Left lung (tissue), 10 donors: Measurements from ENCODE around the gene ATXN1. TPM values are rescaled to one million over a fixed set of nuclear protein-coding genes. Genes with fewer than 3 reads are reported as not detected.

Source experiments
- ATAC-seq: fragments of 200-7000 bp; cut with Tn5 transposase; one replicate; pipeline ENCODE4 v1.9.1; 2020; ENCODE audit warnings: moderate library complexity
- DNase-seq, 4 donors: peaks; one replicate each; pipeline ENCODE4 v3.0.0-alpha.2; 2013 to 2020
- H3K27ac ChIP-seq, 2 donors: fragments of 200-600 bp; sonication (generic) in 1 of 2; one replicate each; pipeline versions ENCODE4 v1.5.0 to v1.8.0; 2020 to 2021
- H3K27me3 ChIP-seq, 2 donors: fragments of 200-600 bp; sonication (generic) in 1 of 2; one replicate each; pipeline versions ENCODE4 v1.5.0 to v1.8.0; 2020 to 2021
- H3K36me3 ChIP-seq, 2 donors: fragments of 200-600 bp; sonication (generic) in 1 of 2; one replicate each; pipeline versions ENCODE4 v1.5.0 to v1.8.0; 2020 to 2021
- H3K4me1 ChIP-seq, 2 donors: fragments of 200-600 bp; one replicate each; pipeline ENCODE4 v1.8.0; 2021
- H3K4me3 ChIP-seq, 2 donors: fragments of 200-600 bp; sonication (generic) in 1 of 2; one replicate each; pipeline versions ENCODE4 v1.5.0 to v1.8.0; 2020 to 2021; ENCODE audit warnings: mild to moderate bottlenecking in 1 of 2
- H3K9me3 ChIP-seq, 2 donors: fragments of 200-600 bp; sonication (generic) in 1 of 2; one replicate each; pipeline versions ENCODE4 v1.5.0 to v1.8.0; 2020 to 2021
- intact Hi-C, 2 donors: fragments of 100-400 bp; cut with DNase I; formaldehyde crosslinking; loops; one replicate each; pipeline versions ENCODE4 v1.11.2 to v1.14.2; 2022
- polyA plus RNA-seq, 6 donors: library from polyadenylated mRNA; unstranded; fragments of 120-200 nt; gene quantifications; one replicate each; pipeline ENCODE4 v1.2.1, GENCODE V29; 2013; ENCODE audit not compliant: insufficient read length in 6 of 6
- total RNA-seq, 2 donors: library from RNA; stranded (reverse); fragmentation: NEBNext Ultra II Directional; extraction: Animal tissue kit (Norgen Biotek cat#: 25700); gene quantifications; one replicate each; pipeline ENCODE4 v1.2.1, GENCODE V29; 2021
- TF ChIP-seq, protein P1 (sequence below), 2 donors: fragments of 200-600 bp; sonication (generic) in 1 of 2; IDR thresholded peaks; one replicate each; pipeline versions ENCODE4 v1.5.0 to v1.8.0; 2021; ENCODE audit warnings: antibody characterized with exemption in 2 of 2
- donor health status: DM: no; HTN: yes; CAD: no.
- donor health status: DM: no; HTN: no; CAD: no.

ATXN1 gene
- total and polyA plus RNA-seq, 8 donors: 23.3 to 67.4 (median 27.3) TPM

DNA sequence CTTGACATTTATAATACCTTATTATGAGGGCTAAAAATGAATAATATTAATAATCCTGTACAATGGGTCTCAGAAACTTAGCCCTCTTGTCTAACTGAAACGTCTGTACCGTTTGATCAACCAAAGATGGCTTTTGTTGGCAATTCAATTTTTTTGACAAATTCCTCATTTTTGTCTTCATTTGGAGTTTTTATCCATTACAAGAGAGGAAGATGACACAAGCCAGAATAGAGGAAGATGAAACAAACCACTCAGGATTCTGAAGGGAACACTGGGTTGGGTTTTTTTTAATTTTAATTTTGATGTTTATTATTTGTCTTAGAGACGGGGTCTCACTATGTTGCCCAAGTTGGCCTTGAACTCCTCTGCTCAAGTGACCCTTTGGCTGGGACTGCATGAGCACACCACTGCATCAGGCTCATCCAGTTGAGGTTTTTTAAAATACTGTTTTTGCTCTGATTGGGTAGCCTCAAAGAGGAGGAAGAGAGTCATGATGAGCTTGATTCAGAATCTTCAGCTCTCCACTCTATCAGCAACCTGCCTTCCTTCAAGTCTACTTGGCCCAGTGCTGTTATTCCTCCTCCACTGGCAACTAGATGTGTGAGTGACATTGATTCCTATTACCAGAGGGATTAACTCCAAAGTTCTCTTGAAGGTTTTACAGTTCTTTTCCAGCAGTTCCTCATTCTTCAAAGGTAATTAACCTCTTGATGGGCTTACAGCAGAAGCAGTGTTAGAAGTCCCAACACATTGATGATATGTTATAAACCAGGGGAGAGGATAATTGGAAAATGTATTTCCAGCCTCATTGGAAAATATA lies 71.3 kb downstream of the ATXN1 start:
- TF ChIP-seq, protein P1, sequence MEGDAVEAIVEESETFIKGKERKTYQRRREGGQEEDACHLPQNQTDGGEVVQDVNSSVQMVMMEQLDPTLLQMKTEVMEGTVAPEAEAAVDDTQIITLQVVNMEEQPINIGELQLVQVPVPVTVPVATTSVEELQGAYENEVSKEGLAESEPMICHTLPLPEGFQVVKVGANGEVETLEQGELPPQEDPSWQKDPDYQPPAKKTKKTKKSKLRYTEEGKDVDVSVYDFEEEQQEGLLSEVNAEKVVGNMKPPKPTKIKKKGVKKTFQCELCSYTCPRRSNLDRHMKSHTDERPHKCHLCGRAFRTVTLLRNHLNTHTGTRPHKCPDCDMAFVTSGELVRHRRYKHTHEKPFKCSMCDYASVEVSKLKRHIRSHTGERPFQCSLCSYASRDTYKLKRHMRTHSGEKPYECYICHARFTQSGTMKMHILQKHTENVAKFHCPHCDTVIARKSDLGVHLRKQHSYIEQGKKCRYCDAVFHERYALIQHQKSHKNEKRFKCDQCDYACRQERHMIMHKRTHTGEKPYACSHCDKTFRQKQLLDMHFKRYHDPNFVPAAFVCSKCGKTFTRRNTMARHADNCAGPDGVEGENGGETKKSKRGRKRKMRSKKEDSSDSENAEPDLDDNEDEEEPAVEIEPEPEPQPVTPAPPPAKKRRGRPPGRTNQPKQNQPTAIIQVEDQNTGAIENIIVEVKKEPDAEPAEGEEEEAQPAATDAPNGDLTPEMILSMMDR (IDR thresholded peaks at IDR 0.05): no peak
- peaks cover 10 to 81% of the 10 kb centered on the region in 2 donors for H3K4me1 ChIP-seq
- no peaks in the 10 kb centered on the region for H3K36me3 ChIP-seq
- H3K27me3 ChIP-seq: no peaks in the 10 kb centered on the region
- no peaks in the 10 kb centered on the region for H3K9me3 ChIP-seq
- H3K27ac ChIP-seq: peak overlapping the region in 1 of 2 donors; percentile 62
- ATAC-seq (no peak), DNase-seq (no peak)
- intact Hi-C loops: no loop called here
- H3K4me3 ChIP-seq: no peak overlapping the region

DNA sequence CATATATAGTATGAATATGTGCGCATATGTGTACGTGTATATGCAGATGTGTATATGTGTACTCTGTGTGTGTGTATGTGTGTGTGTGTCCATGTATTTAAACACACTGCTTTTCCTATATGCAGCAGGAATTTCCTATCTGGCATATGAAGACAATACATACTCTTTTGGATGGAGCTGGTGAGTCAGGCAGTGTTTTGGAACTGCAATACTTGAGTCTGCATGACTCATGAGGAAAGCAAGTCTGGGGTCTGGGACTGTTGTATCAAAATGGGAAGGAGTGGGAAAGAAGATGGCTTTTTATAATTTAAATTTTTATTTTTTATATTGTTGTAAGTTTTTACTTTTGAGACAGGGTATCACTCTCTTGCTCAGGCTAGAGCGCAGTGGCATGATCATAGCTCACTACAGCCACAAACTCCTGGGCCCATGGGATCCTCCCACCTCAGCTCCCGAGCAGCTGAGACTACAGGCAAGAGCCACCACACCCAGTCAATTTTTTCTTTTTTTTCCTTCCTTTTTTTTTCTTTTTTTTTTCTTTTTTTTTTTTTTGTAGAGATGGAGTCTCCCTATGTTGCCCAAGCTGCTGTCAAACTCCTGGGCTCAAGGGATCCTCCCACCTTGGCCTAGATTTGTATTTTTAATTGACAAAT lies 72.2 kb downstream of the ATXN1 start:
- Histone ChIP-seq H3K4me3 (no peak overlapping the region), H3K27me3 (no peaks in the 10 kb centered on the region), H3K4me1 (peaks cover 16 to 81% of the 10 kb centered on the region in 2 donors), H3K36me3 (no peaks in the 10 kb centered on the region), H3K27ac (peak overlapping the region in 1 of 2 donors; percentile 70), H3K9me3 (no peaks in the 10 kb centered on the region)
- TF ChIP-seq, protein P1 (IDR thresholded peaks at IDR 0.05): no peak
- peak; percentile 31 for ATAC-seq
- DNase-seq: no peak
- intact Hi-C loops: no loop called here

DNA sequence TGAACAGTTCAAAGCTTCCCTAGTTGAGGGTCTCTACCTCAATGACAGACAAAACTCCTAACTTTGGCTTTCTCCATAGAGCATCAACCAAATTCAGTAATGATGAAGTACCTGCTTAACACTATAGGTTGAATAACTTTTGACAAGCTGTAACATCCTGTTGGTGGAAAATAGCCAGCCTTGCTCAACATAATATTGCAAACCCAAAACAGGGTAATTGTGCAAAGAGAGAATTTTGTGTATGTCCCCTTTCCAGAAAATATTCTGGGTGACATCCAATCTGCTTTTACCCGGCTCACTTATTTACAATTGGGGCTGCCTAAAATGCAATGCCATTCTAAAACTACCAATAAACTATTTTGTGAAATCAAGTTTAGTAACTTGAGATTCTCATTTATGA lies 72.8 kb downstream of the ATXN1 start:
- ATAC-seq: no peak
- Histone ChIP-seq H3K36me3 (no peaks in the 10 kb centered on the region), H3K9me3 (no peaks in the 10 kb centered on the region), H3K27me3 (no peaks in the 10 kb centered on the region), H3K27ac (peak overlapping the region in 1 of 2 donors; percentile 70), H3K4me3 (no peak overlapping the region), H3K4me1 (peaks cover 23 to 83% of the 10 kb centered on the region in 2 donors)
- TF ChIP-seq, protein P1 (IDR thresholded peaks at IDR 0.05): no peak
- DNase-seq: no peak
- intact Hi-C loops: no loop called here

DNA sequence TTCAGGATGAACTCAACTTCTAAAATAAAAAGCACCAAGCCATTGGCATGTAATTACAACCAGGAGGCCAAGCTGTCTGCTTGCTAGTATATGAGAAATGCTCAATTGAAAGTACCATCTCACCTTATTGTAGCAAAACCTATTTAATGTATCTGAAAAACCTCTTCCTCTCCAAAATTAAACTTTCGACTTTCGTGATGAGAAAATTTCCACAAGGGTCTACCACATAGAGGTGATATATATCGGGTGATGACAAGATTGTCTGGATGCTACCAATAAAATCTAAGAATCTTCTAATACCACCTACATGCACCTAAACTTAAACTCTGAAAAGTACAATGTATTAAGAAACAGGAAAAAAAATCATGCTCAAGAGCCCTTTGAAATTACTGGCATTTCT lies 74.2 kb downstream of the ATXN1 start:
- Histone ChIP-seq H3K27ac (peak overlapping the region in 1 of 2 donors; percentile 70), H3K4me1 (peaks cover 24 to 94% of the 10 kb centered on the region in 2 donors), H3K36me3 (no peaks in the 10 kb centered on the region), H3K27me3 (no peaks in the 10 kb centered on the region), H3K4me3 (no peak overlapping the region), H3K9me3 (no peaks in the 10 kb centered on the region)
- ATAC-seq (no peak), DNase-seq (no peak)
- intact Hi-C loops: no loop called here
- TF ChIP-seq, protein P1 (IDR thresholded peaks at IDR 0.05): no peak

DNA sequence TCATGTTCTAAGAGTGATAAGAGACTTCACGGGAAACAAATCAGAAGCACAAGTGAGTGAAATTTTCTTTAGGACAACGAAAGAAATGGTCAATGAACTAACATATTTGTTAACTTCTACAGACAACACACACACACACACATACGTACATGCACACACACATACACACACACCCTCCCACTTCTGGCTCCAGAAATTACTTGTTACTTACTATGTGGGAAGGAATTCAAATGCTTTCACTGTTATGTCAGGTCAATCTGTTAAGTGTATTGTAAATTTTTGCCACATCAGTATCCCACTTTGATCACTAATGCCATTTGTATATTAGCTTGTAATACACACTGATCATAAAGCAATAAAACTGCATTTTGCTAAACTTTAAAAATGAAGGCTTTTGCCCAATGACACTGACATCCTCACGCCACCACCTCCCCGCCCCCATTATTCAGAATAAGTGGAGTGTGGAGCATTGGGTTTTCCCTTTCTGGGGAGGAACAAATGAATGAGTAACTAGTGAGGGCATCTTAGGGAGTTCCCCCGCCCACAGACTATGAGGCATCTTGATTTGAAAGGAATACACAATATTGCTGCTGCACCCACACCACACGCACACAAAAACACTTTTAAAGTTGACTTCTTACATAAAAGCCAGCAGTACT lies 76.2 kb downstream of the ATXN1 start:
- peak overlapping the region; percentile 55 to 84 for H3K27ac ChIP-seq
- H3K27me3 ChIP-seq: no peaks in the 10 kb centered on the region
- no peaks in the 10 kb centered on the region for H3K36me3 ChIP-seq
- no peak overlapping the region for H3K4me3 ChIP-seq
- peak; percentile 19 for ATAC-seq
- DNase-seq: no peak
- TF ChIP-seq, protein P1 (IDR thresholded peaks at IDR 0.05): no peak
- intact Hi-C loops: no loop called here
- peaks cover 18 to 97% of the 10 kb centered on the region in 2 donors for H3K4me1 ChIP-seq
- no peaks in the 10 kb centered on the region for H3K9me3 ChIP-seq
